DOHH2 (cell line): ENCODE measurements around the gene FNBP1L.

Experiments used
- EZH2phosphoT487 ChIP-seq: fragments of 200-600 bp; sonication (generic); IDR thresholded peaks from 2 replicates; pipeline ENCODE4 v1.6.1; 2017; ENCODE audit warnings: borderline replicate concordance, mild to moderate bottlenecking, antibody characterized with exemption, low read length, moderate library complexity, mixed read lengths
- TF ChIP-seq, protein P1 (sequence below): fragments of 200-600 bp; sonication (generic); IDR thresholded peaks from one replicate; pipeline ENCODE4 v1.5.1; 2014; ENCODE audit warnings: antibody characterized with exemption, mild to moderate bottlenecking, low read depth, low read length; ENCODE audit not compliant: poor library complexity, severe bottlenecking

DNA sequence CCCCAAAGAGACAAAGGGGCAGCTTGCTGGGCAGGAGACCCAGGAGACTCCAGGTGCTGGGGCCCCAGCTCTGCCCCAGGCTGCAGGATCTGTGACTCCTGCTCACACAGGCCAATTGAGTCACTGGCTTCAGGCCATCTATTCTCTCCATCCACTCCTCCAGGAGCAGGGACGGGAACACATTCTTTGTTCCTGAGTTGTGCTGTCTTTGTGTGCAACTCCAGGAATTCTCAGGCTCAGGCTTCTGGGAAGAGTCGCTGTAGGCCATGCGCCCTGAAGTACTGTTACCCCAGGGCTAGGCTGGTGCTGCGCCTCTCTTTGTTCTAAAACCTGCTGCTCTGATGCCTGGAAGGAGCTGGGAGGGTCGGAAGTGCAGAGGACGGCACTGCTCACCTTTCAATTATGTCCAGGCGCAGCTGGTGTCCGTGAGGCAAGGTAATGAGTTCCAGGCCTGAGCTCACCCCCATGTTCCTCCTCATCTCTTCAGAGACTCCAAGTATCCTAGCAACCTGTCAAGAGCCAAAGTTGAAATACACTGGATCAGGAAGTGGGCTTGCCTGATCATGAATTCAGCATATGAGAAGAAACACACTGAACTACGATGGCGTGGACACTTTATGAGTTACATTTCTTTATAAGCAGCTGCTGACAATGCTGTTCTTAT lies 127.8 kb downstream of the FNBP1L start:
- TF ChIP-seq, protein P1, sequence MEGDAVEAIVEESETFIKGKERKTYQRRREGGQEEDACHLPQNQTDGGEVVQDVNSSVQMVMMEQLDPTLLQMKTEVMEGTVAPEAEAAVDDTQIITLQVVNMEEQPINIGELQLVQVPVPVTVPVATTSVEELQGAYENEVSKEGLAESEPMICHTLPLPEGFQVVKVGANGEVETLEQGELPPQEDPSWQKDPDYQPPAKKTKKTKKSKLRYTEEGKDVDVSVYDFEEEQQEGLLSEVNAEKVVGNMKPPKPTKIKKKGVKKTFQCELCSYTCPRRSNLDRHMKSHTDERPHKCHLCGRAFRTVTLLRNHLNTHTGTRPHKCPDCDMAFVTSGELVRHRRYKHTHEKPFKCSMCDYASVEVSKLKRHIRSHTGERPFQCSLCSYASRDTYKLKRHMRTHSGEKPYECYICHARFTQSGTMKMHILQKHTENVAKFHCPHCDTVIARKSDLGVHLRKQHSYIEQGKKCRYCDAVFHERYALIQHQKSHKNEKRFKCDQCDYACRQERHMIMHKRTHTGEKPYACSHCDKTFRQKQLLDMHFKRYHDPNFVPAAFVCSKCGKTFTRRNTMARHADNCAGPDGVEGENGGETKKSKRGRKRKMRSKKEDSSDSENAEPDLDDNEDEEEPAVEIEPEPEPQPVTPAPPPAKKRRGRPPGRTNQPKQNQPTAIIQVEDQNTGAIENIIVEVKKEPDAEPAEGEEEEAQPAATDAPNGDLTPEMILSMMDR = no peak
- no peak for TF ChIP-seq EZH2phosphoT487
